HS-5 (cell line): ENCODE measurements around the gene SNED1.

Source experiments
- DNase-seq: peaks from one replicate; pipeline ENCODE4 v3.0.0-alpha.2; 2012; ENCODE audit warnings: low read depth

Gene SNED1

GRCh38 chr2:241030333-241030680 is 31.9 kb downstream of the SNED1 start:
- DNase-seq: no peak

- DNase-seq: no peak
Measured at GRCh38 chr2:241030883-241031282, 32.5 kb downstream of the SNED1 start.

- DNase-seq: no peak
Measured at GRCh38 chr2:241031436-241032165, 33.2 kb downstream of the SNED1 start.

- no peak for DNase-seq
Measured at GRCh38 chr2:241033336-241033987, 35.0 kb downstream of the SNED1 start.

DNA sequence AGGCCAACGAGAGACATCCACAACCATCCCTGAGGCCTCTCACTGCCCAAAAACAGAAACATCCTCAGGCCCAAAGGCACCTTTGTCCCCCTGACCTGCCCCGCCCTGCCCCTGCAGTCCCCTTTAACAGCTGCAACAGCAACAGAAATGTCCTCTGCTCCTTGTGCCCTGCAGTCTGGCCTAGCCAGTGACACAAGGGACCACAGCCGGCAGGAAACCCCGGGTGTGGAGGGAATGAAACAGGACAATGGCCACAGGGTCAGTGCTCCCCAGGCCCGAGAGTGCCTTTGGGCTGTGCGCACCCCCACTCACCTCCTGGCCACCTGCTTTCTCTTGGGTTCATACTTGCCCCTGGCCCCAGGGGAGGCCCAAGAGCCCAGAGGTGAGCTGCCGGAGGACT is 35.6 kb downstream of the SNED1 start:
- DNase-seq: no peak

DNA sequence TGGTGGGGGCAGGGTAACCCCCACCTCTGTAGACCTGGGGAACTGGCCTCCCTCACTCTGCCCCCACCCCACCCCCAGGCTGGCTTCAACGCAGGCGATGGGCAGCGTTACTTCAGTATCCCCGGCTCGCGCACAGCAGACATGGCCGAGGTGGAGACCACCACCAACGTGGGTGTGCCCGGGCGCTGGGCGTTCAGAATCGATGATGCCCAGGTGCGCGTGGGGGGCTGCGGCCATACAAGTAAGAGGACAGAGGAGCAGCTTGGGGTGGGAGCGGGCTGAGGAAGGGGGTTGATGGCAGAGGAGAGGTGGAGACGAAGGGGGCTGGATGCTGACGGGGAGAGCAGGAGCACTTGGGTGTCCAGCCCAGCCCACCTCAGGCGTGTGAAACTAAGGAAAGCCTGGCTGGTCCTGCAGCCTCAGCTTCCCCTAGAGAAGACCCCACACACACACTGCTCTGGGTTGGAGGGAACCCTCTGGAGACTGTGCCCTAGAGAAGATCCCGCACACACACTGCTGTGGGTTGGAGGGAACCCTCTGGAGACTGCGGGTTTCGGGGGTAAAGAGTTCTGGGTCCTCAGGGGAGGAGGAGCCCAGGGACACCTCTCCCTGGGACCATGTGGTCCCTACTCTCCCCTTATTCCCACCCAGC is 36.2 kb downstream of the SNED1 start:
- no peak for DNase-seq

- no peak for DNase-seq
Measured at GRCh38 chr2:241035142-241035817, 36.9 kb downstream of the SNED1 start.

- no peak for DNase-seq
Measured at GRCh38 chr2:241035818-241036396, 37.5 kb downstream of the SNED1 start.

DNA sequence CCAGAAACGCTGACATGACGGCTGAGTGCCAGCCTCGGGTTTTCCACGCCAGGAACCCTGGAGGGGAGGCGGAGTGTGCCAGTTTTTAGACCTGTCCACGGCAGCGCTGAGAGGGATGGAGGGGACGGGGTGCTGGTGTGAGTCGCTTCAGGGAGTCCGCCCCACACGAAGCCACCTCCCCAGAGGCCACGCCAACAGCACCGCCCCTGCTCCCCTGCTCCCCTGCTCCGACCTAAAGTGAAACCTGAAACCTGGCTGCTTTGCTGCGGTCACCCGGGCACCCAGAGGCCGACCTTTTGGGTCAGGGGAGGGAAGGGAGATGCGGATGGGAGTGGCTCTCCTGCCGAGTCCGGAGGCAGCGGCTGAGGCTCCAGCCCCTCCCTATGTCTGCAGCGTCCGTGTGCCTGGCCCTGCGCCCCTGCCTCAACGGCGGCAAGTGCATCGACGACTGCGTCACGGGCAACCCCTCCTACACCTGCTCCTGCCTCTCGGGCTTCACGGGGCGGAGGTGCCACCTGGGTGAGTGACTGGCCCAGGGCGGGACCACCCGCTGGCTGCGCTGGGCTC is 38.1 kb downstream of the SNED1 start:
- DNase-seq: no peak

GRCh38 chr2:241036964-241037421 is 38.6 kb downstream of the SNED1 start:
- DNase-seq: no peak

DNA sequence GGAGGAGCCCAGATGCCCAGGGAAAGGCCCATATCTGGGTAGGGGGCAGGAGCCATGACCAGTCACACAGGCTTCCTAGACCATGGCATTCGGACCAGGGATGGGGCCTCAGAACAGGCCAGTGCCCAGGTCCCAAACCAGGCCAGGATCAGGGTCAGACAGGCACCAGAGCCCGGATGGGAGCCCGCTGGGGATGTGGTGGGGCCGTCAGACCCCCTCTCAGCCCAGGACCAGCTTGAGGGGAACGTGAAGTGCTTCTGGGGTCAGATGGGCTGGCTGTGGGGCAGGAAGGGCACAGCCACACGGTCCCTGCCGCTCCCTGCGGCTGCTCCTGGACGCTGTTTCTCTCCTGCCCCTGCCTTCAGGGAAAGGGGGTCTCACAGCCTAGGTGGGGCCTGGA is 39.1 kb downstream of the SNED1 start:
- DNase-seq: no peak

GRCh38 chr2:241038374-241039180 is 40.2 kb downstream of the SNED1 start:
- no peak for DNase-seq

DNA sequence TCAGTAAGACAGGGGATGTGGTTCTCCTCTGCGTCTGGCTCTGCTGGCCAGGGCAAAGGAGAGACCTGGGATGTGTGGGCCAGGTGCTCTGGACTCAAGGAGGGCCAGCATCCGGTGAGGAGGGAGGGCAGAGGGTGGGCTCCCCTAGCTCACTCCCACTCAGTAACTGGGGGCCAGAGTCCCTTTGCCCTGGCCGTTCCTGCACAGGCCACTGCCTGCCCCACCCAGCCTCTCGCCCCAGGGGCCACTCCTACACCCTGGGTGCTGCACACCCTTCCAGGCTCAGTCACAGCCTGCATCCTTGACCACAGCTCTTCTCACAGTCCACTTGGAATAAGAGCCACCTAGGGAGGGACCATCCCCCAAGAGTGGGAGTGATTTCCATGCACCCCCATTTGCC is 41.0 kb downstream of the SNED1 start:
- no peak for DNase-seq

DNA sequence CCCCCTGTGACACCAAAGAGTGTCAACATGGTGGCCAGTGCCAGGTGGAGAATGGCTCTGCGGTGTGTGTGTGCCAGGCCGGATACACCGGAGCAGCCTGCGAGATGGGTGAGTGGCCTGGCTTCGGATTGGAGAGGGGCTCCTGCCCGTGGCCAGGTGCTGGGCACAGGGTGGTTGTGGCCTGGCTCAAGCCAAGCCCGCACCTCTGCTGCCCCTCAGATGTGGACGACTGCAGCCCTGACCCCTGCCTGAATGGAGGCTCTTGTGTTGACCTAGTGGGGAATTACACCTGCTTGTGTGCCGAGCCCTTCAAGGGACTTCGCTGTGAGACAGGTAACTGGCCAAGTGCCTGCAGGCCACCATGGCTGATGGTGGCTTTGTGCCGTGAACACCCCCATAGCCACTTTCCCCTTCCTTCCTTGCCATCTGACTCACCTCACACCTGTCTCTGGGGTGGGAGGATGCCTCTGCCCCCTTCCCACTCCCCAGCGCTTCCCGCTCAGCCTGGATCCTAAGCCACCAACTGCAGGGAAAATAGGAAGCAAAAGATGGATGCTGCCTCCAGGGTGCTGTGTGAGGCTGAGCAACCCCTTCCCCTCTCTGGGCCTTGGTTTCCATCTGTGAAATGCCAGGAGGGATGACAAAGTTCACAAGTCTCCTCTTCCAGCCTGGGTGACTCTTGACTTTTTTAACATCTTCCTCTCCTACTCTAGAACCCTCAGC is 41.8 kb downstream of the SNED1 start:
- no peak for DNase-seq

DNA sequence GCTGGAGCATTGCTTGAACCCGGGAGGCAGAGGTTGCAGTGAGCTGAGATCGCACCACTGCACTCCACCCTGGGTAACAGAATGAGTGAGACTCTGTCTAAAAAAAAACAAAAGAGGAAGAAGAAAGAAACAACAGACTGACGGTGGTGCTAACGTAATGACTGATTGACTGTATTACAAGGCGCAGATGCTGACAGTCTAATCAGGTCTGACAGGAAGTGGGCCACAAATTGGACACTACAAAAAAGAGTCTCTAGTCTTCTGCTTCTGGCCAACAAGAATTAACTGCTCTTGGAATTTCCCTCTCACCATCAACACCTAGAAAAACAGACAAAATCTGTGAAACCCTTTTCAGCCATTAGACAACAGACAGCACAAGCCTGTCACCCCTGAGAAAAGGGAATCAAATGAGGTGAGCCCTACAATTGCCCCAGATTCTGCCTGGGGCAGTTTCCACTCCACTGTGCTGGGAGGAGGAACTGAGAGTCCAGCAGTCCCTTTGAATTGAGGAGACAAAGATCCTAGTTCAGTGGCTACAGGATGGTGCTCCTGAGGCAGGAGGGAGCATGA is 43.3 kb downstream of the SNED1 start:
- no peak for DNase-seq

DNA sequence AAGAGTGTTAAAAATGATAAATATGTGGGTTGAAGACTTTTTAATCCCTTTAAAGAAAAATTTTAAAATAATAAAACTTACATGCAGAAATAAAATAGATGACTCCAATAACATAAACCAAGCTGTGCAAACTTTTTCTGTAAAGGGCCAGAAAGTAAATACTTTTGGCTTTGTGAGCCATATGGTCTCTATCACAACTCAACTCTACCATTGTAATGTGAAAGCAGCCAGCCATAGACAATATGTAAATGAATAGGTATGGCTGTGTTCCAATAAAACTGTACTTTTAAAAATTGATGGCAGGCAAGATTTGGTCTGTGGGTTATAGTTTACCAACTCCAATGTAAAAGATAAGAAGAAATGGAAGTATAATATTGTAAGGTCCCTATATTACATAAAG is 45.2 kb downstream of the SNED1 start:
- DNase-seq: no peak

DNA sequence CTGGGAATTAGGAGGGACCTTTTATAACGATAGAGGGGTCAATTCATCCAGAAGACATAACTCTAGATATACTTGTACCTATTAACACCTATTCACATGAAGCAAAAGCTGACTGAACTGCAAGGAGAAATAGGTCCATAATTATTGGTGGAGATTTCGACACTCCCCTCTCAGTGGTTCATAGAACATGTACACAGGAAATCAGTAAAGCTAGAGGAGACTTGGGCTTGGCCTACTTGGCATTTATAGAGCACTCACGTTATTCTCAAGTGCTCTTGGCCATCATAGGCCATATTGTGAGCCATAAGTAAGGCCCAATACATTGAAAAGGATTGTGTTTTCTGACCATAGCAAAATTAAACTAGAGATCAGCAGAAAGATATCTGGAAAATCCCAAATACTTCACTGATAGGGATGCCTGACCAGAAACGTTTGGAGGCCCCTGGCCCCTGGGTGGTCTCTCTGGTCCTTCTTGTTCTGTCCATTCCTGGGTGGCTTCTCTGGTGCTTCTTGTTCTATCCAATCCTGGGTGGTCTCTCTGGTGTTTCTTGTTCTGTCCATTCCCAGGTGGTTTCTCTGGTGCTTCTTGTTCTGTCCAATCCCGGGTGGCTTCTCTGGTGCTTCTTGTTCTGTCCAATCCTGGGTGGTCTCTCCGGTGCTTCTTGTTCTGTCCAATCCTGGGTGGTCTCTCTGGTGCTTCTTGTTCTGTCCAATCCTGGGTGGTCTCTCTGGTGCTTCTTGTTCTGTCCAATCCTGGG is 49.0 kb downstream of the SNED1 start:
- no peak for DNase-seq

- DNase-seq: no peak
Measured at GRCh38 chr2:241048149-241048948, 49.9 kb downstream of the SNED1 start.

- DNase-seq: no peak
Measured at GRCh38 chr2:241048949-241049343, 50.5 kb downstream of the SNED1 start.
